ENCODE measurements around the gene SLIRP. TPM values are rescaled to one million over a fixed set of nuclear protein-coding genes. Genes with fewer than 3 reads are reported as not detected.
A peak's percentile ranks its signal among the peaks of the same experiment; 100 is the strongest.

The SLIRP gene
- polyA plus RNA-seq, 1 donor from 2014 or later, result 227 TPM

- H3K9me3 Mint-ChIP-seq, result no peaks in the 10 kb centered on the region
- H3K4me3 Mint-ChIP-seq, result no peak overlapping the region
- H3K27ac Mint-ChIP-seq, result no peak overlapping the region
- peaks cover 19 to 24% (median 19%) of the 10 kb centered on the region in 3 donors for H3K4me1 Mint-ChIP-seq
- H3K36me3 Mint-ChIP-seq, result peaks cover 3% of the 10 kb centered on the region
- no peaks in the 10 kb centered on the region for H3K27me3 Mint-ChIP-seq
Measured at GRCh38 chr14:77763316-77763715, 55.4 kb downstream of the SLIRP start.

DNA sequence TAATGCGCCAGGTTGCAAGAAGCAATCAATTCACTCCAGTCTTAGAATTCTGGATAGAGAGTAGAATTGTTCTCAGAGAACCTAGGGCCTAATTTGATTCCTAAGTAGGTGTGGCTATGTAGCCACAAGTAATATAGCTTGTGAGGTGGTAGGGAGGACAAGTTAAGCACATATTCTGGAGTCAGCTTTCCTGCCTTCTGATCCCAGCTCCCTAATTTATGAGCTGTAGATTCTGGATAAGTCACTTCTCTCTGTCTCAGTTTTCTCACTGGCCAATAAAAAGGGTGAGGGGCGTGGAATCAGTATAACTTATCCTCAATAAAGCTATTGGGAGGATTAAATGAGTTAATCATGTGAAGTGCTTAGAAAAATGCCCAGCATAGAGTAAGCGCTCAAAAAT, 56.1 kb downstream of the SLIRP start:
- Mint-ChIP-seq H3K9me3 (no peaks in the 10 kb centered on the region), H3K36me3 (peaks cover 3% of the 10 kb centered on the region), H3K4me1 (peaks cover 12 to 17% (median 13%) of the 10 kb centered on the region in 3 donors), H3K27me3 (no peaks in the 10 kb centered on the region), H3K27ac (peak overlapping the region in 1 of 3 donors; percentile 19), H3K4me3 (no peak overlapping the region)

Other genes with a start within 250 kb of the SLIRP start
- gene ISM2, start 209.3 kb upstream of the SLIRP start, polyA plus RNA-seq, result not detected
- 20.3 TPM for gene SPTLC2, start 91.5 kb upstream of the SLIRP start, polyA plus RNA-seq
- 10.2 TPM for gene ALKBH1, start 80 bp upstream of the SLIRP start, polyA plus RNA-seq
- 65.1 TPM for gene SNW1, start 53.1 kb downstream of the SLIRP start, polyA plus RNA-seq
- gene ADCK1, start 92.0 kb downstream of the SLIRP start, polyA plus RNA-seq, result 3.5 TPM